Cardiac fibroblast (primary cell): ENCODE results near the gene FZD2.

ENCODE experiments used
- DNase-seq, 2 donors: peaks; one replicate each; pipeline versions ENCODE4 v3.0.0 to v3.0.0-alpha.2; 2010; ENCODE audit warnings: low read depth in 2 of 2
- H3K4me3 ChIP-seq, 2 donors: replicated peaks in 1 of 2; 1 replicate in 1 of 2; 2 replicates in 1 of 2; pipeline ENCODE4 v1.5.1; 2011; ENCODE audit warnings: low read depth in 2 of 2, low read length in 2 of 2, mild to moderate bottlenecking in 2 of 2, moderate library complexity in 1 of 2
- TF ChIP-seq, protein P1 (sequence below): IDR thresholded peaks from one replicate; pipeline ENCODE4 v1.5.1; 2011; ENCODE audit warnings: low read depth, mild to moderate bottlenecking, low read length, inconsistent platforms

FZD2 gene

DNA sequence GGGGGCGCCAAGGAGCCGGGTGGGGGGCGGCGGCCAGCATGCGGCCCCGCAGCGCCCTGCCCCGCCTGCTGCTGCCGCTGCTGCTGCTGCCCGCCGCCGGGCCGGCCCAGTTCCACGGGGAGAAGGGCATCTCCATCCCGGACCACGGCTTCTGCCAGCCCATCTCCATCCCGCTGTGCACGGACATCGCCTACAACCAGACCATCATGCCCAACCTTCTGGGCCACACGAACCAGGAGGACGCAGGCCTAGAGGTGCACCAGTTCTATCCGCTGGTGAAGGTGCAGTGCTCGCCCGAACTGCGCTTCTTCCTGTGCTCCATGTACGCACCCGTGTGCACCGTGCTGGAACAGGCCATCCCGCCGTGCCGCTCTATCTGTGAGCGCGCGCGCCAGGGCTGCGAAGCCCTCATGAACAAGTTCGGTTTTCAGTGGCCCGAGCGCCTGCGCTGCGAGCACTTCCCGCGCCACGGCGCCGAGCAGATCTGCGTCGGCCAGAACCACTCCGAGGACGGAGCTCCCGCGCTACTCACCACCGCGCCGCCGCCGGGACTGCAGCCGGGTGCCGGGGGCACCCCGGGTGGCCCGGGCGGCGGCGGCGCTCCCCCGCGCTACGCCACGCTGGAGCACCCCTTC is 484 bp downstream of the FZD2 start:
- H3K4me3 ChIP-seq = peak overlapping the region; percentile 51 to 76
- DNase-seq = peak; percentile 58 to 69
- TF ChIP-seq, protein P1, sequence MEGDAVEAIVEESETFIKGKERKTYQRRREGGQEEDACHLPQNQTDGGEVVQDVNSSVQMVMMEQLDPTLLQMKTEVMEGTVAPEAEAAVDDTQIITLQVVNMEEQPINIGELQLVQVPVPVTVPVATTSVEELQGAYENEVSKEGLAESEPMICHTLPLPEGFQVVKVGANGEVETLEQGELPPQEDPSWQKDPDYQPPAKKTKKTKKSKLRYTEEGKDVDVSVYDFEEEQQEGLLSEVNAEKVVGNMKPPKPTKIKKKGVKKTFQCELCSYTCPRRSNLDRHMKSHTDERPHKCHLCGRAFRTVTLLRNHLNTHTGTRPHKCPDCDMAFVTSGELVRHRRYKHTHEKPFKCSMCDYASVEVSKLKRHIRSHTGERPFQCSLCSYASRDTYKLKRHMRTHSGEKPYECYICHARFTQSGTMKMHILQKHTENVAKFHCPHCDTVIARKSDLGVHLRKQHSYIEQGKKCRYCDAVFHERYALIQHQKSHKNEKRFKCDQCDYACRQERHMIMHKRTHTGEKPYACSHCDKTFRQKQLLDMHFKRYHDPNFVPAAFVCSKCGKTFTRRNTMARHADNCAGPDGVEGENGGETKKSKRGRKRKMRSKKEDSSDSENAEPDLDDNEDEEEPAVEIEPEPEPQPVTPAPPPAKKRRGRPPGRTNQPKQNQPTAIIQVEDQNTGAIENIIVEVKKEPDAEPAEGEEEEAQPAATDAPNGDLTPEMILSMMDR = no peak

DNA sequence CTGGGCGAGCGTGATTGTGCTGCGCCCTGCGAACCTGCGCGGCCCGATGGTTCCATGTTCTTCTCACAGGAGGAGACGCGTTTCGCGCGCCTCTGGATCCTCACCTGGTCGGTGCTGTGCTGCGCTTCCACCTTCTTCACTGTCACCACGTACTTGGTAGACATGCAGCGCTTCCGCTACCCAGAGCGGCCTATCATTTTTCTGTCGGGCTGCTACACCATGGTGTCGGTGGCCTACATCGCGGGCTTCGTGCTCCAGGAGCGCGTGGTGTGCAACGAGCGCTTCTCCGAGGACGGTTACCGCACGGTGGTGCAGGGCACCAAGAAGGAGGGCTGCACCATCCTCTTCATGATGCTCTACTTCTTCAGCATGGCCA is 1.0 kb downstream of the FZD2 start:
- no peak for DNase-seq
- TF ChIP-seq, protein P1 = no peak
- peak overlapping the region; percentile 31 to 76 for H3K4me3 ChIP-seq

DNA sequence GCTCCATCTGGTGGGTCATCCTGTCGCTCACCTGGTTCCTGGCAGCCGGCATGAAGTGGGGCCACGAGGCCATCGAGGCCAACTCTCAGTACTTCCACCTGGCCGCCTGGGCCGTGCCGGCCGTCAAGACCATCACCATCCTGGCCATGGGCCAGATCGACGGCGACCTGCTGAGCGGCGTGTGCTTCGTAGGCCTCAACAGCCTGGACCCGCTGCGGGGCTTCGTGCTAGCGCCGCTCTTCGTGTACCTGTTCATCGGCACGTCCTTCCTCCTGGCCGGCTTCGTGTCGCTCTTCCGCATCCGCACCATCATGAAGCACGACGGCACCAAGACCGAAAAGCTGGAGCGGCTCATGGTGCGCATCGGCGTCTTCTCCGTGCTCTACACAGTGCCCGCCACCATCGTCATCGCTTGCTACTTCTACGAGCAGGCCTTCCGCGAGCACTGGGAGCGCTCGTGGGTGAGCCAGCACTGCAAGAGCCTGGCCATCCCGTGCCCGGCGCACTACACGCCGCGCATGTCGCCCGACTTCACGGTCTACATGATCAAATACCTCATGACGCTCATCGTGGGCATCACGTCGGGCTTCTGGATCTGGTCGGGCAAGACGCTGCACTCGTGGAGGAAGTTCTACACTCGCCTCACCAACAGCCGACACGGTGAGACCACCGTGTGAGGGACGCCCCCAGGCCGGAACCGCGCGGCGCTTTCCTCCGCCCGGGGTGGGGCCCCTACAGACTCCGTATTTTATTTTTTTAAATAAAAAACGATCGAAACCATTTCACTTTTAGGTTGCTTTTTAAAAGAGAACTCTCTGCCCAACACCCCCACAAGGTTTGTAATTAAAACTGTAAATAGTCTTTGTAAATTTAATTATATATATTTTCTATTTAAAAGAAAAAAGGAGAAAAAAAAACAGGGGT is 1.7 kb downstream of the FZD2 start:
- DNase-seq = no peak
- TF ChIP-seq, protein P1 = no peak
- peak overlapping the region in 1 of 2 donors; percentile 17 for H3K4me3 ChIP-seq

DNA sequence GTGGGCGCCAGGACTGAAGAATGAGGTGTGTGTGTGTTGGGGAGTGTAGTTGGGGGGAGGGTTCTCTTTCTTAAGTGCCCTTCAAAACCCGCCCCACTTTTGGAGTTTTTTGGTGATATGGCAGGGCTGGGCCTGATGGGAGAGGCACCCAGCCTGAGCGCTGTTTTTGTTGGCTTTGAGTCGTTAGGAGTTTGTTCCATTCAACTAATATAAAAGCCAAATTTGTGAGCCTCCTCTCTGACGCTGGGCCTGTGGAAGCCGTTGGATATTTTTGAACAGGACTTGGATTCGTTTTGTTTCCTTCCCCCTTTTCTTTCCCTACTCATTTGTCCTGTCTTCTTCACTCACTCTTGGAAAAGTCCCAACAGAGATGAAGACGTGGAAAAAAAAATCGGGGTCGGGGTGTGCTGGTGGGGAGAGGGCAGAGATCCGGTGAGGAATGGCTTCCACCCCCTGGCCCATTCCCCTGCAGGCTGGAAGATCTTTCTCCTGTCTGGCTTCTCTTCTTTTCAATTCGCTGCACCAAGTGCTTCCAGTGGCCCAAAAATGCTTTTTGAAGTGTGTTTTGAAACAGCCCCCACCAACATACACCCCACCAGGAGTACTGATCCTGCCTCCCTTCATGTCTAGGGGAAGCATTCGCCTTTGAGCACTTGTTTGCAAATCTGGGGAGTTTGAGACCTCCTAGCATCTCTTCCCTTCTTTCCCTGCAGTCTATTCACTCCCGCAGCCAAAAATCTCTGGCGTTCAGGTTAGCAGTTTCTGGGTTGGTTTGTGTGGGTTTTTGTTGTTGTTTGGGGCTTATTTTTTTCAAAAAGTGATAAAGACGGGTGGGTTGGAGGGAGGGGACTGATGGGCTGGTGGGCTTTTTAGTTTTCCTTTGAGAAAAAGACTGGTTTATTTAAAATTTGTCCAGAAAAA is 2.6 kb downstream of the FZD2 start:
- TF ChIP-seq, protein P1 = no peak
- H3K4me3 ChIP-seq = peak overlapping the region; percentile 16 to 18
- DNase-seq = no peak

DNA sequence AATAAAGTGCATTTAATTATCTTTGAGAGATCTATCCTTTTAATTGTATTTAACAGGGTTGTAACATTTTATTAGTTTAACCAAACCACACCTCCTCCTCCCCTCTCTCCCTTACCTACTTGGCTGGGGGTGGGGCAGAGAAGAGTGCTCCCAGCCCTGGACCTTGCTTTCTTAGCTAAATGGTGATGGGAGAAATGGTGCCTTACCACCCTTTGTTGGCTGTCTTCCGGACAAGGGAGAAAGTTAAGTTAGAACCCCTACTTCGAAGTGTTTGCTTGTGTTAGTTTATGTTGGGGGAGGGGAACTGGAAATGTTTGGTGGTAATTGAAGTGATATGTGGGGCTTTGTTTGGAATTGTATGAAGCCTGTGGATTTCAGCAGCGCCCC is 3.9 kb downstream of the FZD2 start:
- TF ChIP-seq, protein P1 = no peak
- no peak for DNase-seq
- no peak overlapping the region for H3K4me3 ChIP-seq

DNA sequence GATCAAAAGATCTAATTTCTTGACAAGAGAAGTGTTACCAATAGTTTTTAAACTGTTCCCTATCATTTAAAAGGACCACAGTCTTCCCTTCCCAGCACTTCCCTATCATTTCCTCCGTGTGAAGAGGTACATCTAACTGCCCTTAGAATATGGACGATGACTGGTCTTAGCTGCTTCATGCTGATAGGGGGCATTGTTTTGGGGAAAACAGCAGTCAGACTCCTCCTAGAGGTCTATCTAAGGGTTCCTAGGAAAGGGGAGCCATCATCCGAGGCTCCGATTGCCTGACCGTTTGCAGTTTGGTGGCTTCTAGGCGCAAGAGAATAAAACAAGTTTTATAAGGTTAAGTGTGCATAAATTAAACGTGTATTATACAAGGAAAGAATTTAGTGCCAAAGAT is 7.1 kb downstream of the FZD2 start:
- no peak for DNase-seq
- TF ChIP-seq, protein P1 = no peak
- no peak overlapping the region for H3K4me3 ChIP-seq
